NCI-H510A (cell line): ENCODE measurements around the gene GLRA2.

Source experiments
- DNase-seq: peaks from one replicate; lab custom pipeline; 2025; lab: John Stamatoyannopoulos, UW

GLRA2 gene

DNA sequence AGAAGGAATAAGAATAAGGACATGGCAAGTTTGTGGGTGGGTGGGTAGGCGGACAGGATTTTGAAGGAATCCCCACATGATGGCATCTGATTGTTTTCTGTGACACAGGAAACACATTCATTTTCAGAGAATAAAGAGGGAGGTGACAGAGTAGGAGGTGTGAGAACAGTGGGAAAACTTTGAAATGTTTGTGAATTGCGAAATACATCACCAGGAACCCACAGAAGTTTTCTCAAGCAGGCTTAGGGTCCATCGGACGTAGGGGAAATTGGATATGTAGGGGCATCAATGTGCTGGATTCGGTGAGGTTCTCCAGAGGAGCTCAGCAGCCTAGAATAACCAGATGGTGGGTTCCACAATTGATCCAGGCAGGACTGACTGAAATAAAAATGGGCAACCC, 171.6 kb downstream of the GLRA2 start:
- no peak for DNase-seq

DNA sequence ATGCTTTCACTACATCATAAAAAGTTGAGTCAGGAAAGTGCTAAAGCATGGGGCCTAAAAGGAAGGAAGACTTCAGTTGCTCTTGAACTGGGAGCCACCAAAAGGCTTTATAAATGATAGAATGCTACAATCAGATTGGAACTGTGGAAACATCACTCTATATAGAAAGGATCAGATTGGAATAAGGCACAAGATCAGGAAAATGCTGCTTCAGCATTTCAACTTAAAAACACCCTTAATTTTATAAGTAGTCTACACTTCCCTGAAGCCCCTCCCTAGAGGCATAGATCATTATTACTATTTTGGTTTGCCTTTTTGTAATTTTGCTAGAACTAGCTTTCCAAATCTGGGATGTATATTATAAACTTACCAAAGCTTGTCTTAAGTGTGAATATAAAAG, 172.8 kb downstream of the GLRA2 start:
- no peak for DNase-seq

DNA sequence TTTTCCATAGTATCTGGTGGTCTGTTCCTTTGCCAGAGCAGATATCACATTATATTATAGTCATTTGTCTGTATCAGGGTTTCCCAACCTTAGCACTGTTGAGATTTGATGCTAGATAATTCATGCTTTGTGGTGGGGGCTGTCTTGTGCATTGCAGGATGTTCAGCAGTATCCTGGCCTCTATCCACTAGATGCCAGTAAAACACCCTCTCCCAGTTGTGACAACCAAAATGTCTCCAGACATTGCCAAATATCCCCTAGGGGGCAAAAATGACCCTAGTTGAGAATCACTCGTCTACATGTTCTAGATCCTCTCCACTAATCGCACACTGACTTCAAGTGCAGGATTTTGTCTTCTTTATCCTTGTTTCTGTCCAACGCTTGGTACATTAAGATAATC, 182.8 kb downstream of the GLRA2 start:
- DNase-seq: no peak

DNA sequence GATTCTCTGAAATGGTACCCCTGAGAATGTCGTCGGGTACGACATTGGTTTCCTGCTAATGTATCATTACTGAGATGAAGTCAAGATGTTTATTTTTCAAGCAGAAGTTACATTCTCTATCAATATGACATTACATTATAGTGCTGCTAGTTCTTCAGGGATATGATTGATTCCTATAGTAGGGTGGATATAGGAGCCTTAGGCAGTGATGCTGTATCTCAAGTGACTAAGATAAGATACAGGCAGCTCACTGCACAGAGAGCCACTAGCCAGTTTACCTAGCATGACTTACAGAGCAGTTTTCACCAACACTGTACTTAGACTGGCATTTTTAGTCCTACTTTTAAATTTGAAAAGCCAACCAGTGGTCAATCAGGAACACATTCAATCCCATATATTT, 188.6 kb downstream of the GLRA2 start:
- DNase-seq: no peak

DNA sequence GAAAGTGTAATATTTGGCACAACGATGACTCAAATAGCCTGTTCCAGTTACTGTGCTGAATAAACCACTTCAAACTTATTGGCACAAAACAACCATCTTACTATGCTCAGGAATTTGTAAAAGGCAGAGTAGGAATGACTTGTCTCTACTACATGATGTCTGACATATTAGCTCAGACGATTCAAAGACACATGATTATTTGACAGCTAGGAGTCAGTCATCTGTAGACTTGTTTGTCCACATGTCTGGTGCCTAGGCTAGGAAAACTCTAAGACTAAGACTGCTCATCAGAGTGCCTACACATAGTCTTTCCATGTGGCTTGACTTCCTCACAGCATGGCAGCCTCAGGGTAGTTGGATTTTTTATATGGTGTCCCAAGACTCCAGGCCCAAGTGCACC, 189.1 kb downstream of the GLRA2 start:
- no peak for DNase-seq

DNA sequence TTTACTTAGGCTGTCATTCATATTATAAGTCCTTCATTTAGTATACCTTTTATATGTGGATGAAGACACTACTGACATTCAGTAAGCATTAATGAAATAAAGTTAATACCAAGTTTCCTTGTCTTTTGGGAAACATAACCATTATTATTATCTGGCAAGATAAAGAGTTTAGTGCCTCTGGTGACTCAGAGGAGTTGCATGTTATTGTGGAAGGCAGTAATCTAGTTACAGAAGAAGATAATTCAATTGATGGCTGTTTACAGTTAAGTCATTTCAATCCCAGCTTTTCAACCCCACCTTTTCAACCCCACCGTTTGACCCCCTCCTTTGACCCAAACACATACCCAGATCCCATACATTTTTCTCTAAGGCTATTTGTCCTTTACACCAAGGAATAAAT, 199.7 kb downstream of the GLRA2 start:
- DNase-seq: no peak

DNA sequence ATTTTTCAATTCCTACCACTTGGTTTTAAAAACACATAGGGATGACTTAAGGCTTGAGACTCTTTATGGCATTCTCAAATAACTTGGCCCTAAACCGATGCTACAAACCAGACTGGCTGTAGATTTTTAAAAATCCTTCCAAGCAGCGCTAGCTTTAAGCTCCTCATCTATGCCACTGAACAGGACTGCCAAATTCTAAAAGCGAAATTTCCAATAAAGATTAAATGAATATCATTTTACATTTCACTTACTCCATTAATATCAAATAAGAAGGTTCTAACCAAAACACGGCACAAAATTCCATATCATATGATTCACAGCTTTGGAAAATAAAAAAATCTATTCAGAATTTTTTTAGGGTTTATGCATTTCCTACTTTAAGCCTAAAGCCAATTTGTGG, 209.3 kb downstream of the GLRA2 start:
- DNase-seq: no peak

DNA sequence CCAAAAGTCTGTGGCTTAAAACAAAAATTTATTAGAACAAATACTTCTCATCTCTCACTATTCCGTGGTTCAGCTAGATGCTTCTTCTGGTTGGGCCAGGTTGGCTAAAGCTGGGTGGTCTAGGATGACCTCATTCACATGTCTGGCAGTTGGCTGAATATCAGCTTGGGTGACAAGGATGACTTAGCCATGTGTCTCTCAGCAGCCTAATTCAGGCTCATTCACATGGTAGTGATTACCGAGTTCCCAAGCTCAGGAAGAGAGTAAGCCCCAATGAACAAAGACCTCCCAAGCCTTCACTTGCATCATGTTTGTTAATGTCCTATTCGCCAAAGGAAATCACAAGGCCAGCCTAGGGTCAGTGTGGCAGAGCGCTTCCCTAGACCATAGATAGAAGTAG, 224.1 kb downstream of the GLRA2 start:
- DNase-seq: no peak

DNA sequence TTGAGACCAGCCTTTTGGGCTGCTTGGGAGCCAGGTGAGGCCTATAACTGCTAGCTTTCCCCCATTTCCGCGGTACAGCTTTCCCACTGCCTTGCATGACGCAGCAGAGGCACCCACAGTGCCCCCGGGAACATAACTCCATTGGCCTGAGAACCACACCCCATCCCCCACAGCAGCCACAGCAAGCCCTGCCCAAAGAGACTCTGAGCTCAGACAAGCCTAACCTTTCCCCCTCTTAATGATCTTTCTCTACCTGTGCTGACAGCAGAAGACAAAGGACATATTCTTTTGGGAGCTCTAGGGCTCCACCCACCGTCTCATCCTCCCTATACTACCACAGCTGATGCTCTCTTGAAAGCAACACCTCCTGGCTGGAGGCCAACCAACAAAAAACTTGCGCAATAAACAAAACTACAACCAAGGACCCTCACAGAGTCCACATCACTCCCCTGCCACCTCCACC, 228.7 kb downstream of the GLRA2 start:
- no peak for DNase-seq

DNA sequence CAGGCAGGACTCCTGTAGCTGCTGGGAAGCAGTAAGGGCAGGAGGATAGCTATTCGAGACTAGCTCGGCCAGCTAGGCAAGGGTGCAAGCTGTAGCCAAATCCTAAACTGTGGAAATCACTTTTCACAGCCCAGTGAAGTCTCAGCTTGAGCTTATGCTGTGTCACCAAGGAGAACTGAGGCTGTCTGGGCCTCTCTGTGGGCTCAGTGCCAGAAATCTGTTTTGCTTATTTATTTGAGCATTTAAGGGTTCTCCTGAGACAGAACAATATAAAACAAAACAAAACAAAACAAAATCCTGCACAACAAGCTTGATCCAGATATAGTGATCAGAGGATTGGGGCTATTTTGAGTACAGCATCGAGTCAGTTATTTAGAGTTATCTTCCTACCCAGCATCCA, 246.1 kb downstream of the GLRA2 start:
- DNase-seq: no peak

DNA sequence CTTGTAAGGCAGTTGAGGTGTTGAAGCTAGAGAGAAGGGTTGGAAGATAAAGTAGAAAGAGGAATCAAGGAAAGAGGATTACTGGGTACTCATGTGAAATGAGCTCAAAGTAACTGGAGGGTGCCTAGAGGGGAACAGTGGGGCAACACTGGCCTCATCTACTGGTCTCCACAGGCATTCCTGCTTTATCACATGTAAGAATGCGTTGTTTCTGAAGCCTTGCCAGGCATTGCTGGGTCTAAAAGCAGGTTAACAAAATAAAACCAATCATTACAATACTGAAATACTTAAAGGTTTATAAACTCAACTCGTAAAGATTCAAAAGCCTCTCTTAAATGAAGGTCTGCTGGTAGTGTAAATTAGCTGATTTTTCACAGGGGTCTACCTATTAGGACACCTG, 247.6 kb downstream of the GLRA2 start:
- no peak for DNase-seq

DNA sequence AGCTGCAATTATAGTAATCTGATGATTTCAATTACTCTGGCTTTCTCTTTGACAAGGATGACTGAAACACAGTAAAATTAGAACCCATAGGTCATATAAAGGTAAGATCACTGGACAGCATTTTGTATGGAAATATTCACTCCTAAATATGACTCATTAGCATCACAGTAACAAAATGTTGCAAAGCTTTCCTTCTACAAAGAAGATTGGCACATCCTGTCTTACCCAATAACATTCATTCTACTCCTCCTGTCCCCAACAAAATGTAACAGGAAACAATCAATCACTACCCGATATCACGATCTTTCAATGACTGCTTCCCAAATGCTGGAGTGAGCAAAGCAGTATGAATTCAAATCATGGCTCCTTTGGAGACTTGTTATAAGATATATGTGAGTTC, 248.2 kb downstream of the GLRA2 start:
- DNase-seq: no peak

DNA sequence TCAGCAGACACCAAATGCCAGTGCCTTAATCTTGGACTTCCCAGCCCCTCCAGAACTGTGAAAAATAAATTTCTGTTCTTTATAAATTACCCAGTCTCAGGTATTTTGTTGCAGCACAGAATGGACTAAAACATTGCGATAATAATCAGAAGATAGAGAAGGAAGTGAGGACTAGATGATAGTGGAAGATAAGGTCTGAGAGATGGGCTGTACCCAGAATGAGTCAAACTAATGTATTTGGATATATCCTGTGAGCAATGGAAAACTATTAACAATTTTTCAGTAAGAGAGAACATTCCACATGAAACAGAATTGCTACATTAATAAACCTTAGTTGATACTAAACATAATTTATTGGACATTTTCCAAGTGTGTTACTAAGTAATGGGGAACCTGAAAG, 250.2 kb downstream of the GLRA2 start:
- no peak for DNase-seq
